ENCODE data around the gene CDKAL1. TPM values are rescaled to one million over a fixed set of nuclear protein-coding genes. Genes with fewer than 3 reads are reported as not detected.

Gene CDKAL1
- total and polyA plus RNA-seq, 4 donors: 2.0 to 12.9 (median 6.7) TPM

DNA sequence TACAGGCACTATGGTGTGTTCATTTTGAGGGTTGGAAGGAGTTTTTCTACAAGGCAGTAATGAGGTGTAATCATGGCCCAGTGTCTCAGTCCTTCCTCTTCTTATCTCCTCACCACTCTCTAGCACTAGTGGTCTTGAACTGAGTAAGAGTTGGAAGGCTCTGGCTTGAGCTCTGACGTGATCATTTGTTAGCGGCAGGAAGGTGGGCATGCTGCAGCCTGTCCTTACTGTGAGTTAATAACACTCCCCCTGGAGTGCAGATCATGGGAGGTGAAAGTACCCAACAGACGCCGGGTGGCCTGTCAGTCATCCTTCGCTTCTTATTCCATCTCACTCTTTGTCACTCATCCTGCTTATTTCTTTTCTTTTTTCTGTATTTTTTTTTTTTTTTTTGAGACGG lies 356.9 kb downstream of the CDKAL1 start:
- TF ChIP-seq TAF1 (conservative IDR thresholded peaks at IDR 0.05) (no peak), RAD21 (IDR thresholded peaks at IDR 0.05) (no peak), YY1 (IDR thresholded peaks at IDR 0.05) (no peak), SP1 (IDR thresholded peaks at IDR 0.05) (no peak)
- TF ChIP-seq, protein P1, sequence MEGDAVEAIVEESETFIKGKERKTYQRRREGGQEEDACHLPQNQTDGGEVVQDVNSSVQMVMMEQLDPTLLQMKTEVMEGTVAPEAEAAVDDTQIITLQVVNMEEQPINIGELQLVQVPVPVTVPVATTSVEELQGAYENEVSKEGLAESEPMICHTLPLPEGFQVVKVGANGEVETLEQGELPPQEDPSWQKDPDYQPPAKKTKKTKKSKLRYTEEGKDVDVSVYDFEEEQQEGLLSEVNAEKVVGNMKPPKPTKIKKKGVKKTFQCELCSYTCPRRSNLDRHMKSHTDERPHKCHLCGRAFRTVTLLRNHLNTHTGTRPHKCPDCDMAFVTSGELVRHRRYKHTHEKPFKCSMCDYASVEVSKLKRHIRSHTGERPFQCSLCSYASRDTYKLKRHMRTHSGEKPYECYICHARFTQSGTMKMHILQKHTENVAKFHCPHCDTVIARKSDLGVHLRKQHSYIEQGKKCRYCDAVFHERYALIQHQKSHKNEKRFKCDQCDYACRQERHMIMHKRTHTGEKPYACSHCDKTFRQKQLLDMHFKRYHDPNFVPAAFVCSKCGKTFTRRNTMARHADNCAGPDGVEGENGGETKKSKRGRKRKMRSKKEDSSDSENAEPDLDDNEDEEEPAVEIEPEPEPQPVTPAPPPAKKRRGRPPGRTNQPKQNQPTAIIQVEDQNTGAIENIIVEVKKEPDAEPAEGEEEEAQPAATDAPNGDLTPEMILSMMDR (IDR thresholded peaks at IDR 0.05; ENCODE audit: low read depth, low read length, missing input control): no peak
- 93% methylated on average over 6 of the region's 6 CpGs for WGBS
- H3K27ac ChIP-seq (ENCODE audit: low read depth in 1 of 2, low read length in 2 of 2): no peak overlapping the region
- H3K9ac ChIP-seq (ENCODE audit: low read depth in 1 of 2, low read length in 2 of 2): no peak overlapping the region
- no peaks in the 10 kb centered on the region for H3K27me3 ChIP-seq (ENCODE audit: control insufficient read depth in 4 of 4, insufficient read depth in 4 of 4, low read length in 3 of 4)
- no peak overlapping the region for H3K4me3 ChIP-seq (ENCODE audit: low read depth in 1 of 3, low read length in 3 of 3)
- no peaks in the 10 kb centered on the region for H3K4me1 ChIP-seq (ENCODE audit: control insufficient read depth in 4 of 4, insufficient read depth in 4 of 4, low read length in 3 of 4)
- no peaks in the 10 kb centered on the region for H3K36me3 ChIP-seq (ENCODE audit: control insufficient read depth in 4 of 4, insufficient read depth in 3 of 4, low read depth in 1 of 4, low read length in 3 of 4)
- no peaks in the 10 kb centered on the region for H3K9me3 ChIP-seq (ENCODE audit: control insufficient read depth in 4 of 4, low read length in 3 of 4)
- DNase-seq (ENCODE audit: low spot score): no peak

DNA sequence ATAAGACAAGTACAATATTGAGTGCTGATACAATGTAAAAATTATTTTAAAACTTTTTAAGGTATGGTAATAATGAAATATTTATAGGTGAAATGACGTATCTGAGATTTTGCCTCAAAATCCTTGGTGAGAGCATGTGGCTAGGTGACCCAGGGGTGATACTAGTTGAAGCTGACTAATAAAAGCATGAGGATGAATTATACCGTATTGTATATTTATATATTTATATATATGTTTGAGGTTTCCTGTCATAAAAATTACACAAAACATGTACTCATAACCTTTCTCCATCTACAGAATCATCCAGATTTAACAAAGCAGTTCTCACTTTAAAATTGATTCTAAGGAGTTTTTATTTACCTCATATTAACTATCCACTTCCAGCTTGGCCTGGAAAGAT lies 358.1 kb downstream of the CDKAL1 start:
- TF ChIP-seq, protein P2, sequence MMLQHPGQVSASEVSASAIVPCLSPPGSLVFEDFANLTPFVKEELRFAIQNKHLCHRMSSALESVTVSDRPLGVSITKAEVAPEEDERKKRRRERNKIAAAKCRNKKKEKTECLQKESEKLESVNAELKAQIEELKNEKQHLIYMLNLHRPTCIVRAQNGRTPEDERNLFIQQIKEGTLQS (IDR thresholded peaks at IDR 0.05): no peak
- TF ChIP-seq SP1 (IDR thresholded peaks at IDR 0.05): no peak
- TF ChIP-seq HNF4G (IDR thresholded peaks at IDR 0.05): no peak
- TF ChIP-seq FOXA1 (IDR thresholded peaks at IDR 0.05): no peak
- TF ChIP-seq, protein P3, sequence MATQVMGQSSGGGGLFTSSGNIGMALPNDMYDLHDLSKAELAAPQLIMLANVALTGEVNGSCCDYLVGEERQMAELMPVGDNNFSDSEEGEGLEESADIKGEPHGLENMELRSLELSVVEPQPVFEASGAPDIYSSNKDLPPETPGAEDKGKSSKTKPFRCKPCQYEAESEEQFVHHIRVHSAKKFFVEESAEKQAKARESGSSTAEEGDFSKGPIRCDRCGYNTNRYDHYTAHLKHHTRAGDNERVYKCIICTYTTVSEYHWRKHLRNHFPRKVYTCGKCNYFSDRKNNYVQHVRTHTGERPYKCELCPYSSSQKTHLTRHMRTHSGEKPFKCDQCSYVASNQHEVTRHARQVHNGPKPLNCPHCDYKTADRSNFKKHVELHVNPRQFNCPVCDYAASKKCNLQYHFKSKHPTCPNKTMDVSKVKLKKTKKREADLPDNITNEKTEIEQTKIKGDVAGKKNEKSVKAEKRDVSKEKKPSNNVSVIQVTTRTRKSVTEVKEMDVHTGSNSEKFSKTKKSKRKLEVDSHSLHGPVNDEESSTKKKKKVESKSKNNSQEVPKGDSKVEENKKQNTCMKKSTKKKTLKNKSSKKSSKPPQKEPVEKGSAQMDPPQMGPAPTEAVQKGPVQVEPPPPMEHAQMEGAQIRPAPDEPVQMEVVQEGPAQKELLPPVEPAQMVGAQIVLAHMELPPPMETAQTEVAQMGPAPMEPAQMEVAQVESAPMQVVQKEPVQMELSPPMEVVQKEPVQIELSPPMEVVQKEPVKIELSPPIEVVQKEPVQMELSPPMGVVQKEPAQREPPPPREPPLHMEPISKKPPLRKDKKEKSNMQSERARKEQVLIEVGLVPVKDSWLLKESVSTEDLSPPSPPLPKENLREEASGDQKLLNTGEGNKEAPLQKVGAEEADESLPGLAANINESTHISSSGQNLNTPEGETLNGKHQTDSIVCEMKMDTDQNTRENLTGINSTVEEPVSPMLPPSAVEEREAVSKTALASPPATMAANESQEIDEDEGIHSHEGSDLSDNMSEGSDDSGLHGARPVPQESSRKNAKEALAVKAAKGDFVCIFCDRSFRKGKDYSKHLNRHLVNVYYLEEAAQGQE (IDR thresholded peaks at IDR 0.05): no peak
- no peak for TF ChIP-seq GABPA (IDR thresholded peaks at IDR 0.05 in 1 of 2, conservative IDR thresholded peaks at IDR 0.05 in 1 of 2)
- TF ChIP-seq, protein P4, sequence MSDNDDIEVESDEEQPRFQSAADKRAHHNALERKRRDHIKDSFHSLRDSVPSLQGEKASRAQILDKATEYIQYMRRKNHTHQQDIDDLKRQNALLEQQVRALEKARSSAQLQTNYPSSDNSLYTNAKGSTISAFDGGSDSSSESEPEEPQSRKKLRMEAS (IDR thresholded peaks at IDR 0.05): no peak
- TF ChIP-seq RXRA (IDR thresholded peaks at IDR 0.05): no peak
- no peak for TF ChIP-seq YY1 (IDR thresholded peaks at IDR 0.05)
- TF ChIP-seq, protein P1 (IDR thresholded peaks at IDR 0.05; ENCODE audit: low read depth, low read length, missing input control): no peak
- Histone ChIP-seq H3K4me1 (ENCODE audit: control insufficient read depth in 4 of 4, insufficient read depth in 4 of 4, low read length in 3 of 4) (no peaks in the 10 kb centered on the region), H3K9ac (ENCODE audit: low read depth in 1 of 2, low read length in 2 of 2) (no peak overlapping the region), H3K9me3 (ENCODE audit: control insufficient read depth in 4 of 4, low read length in 3 of 4) (no peaks in the 10 kb centered on the region), H3K27me3 (ENCODE audit: control insufficient read depth in 4 of 4, insufficient read depth in 4 of 4, low read length in 3 of 4) (no peaks in the 10 kb centered on the region), H3K27ac (ENCODE audit: low read depth in 1 of 2, low read length in 2 of 2) (no peak overlapping the region), H3K4me3 (ENCODE audit: low read depth in 1 of 3, low read length in 3 of 3) (no peak overlapping the region), H3K36me3 (ENCODE audit: control insufficient read depth in 4 of 4, insufficient read depth in 3 of 4, low read depth in 1 of 4, low read length in 3 of 4) (no peaks in the 10 kb centered on the region)
- WGBS: 86% methylated on average over 2 of the region's 2 CpGs
- no peak for DNase-seq (ENCODE audit: low spot score)

All from liver (tissue), 9 donors.